GM18505 (cell line): ENCODE results near the gene PRKCD.
A peak's percentile ranks its signal among the peaks of the same experiment; 100 is the strongest.

Experiments used
- ATAC-seq: cut with Tn5 transposase; IDR thresholded peaks from one replicate; pipeline ENCODE4 v1.9.1; 2021; ENCODE audit not compliant: unreplicated experiment
- POLR2A ChIP-seq: IDR thresholded peaks from 4 replicates; pipeline ENCODE4 v1.6.1; 2011; ENCODE audit warnings: borderline replicate concordance; ENCODE audit not compliant: insufficient read depth, insufficient read length; ENCODE audit errors: extremely low read depth

The PRKCD gene

DNA sequence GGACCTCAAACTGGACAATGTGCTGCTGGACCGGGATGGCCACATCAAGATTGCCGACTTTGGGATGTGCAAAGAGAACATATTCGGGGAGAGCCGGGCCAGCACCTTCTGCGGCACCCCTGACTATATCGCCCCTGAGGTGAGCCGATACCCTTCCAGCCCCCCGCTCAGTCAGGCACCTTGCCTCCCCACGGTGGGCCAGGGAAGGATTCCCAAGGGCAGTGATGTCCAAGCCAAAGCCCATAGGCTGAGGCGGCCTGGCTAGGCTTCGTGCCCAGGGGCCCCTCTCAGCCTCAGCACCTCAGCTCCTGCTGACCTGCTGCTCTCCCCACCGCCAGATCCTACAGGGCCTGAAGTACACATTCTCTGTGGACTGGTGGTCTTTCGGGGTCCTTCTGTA is 27.7 kb downstream of the PRKCD start:
- no peak for TF ChIP-seq POLR2A
- no peak for ATAC-seq

DNA sequence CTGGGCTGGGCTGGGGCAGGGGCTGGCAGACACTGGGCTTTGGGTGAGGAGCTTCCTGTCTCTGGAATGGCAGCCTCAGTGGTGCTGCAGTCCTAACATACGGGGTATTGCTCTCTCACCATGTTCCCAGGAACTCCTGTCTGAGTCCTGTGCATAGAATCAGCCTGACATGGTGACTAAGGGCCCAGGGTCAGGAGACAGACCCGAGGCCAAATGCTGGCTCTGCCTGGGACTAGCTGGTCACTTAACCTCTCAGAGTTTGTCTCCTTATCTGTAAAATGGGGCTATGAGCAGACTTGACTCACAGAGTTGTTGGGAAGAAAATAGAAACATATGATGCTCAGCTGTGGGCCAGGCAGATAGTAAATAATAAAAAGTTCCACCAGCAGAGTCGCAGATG is 28.3 kb downstream of the PRKCD start:
- ATAC-seq, result no peak
- no peak for TF ChIP-seq POLR2A

GRCh38 chr3:53190659-53191058 is 29.6 kb downstream of the PRKCD start:
- ATAC-seq, result no peak
- no peak for TF ChIP-seq POLR2A

GRCh38 chr3:53191836-53192480 is 30.9 kb downstream of the PRKCD start:
- TF ChIP-seq POLR2A, result peak; percentile 33
- no peak for ATAC-seq

GRCh38 chr3:53192608-53193007 is 31.6 kb downstream of the PRKCD start:
- no peak for TF ChIP-seq POLR2A
- ATAC-seq, result no peak

- no peak for ATAC-seq
- TF ChIP-seq POLR2A, result peak; percentile 21
These were observed 32.6 kb downstream of the PRKCD start for GRCh38 chr3:53193466-53194209.

- TF ChIP-seq POLR2A, result no peak
- no peak for ATAC-seq
These were observed 33.4 kb downstream of the PRKCD start for GRCh38 chr3:53194210-53195065.

GRCh38 chr3:53195066-53195450 is 34.0 kb downstream of the PRKCD start:
- TF ChIP-seq POLR2A, result no peak
- no peak for ATAC-seq

DNA sequence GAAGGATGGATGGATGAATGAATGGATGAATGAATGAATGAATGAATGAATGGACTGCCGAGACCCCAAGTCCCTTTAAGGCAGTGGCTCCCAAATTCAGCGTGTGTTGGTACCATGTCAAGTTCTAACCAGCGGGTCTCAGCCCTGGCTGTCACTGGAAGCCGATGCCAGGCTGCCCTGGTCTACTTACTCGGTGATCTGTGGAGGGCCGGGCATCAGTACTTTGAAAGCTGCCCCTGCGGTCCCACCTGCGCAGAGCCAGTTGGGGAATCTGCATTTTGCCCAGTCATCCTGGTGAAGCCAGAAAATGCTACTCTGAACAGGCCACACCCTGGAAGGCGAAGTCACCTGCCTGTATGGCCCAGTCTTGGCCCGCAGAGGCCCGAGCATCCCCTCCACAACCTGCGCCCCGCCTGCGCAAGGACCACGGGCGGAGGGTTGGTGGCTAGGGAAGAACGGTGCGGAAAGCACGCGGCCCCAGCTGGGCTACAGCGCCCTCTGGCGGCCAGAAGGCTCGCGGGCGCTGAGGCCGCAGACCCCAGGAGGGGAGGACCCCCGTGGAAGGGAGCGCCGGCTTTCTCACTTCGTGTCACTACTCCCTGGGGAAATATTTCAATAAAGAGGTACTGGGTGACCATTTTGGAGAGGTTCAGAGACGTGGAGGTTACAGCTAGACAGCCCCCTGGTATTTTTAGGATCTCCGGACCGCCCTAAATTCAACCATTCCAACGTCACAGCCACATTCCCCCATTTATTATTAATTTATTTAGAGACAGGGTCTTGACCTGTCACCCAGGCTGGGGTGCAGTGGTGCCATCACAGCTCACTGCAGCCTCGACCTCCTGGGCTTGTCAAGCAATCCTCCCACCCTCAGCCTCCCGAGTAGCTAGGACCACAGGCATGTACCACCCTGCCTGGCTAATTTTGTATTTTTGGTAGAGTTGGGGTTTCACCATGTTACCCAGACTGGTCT is 34.9 kb downstream of the PRKCD start:
- no peak for TF ChIP-seq POLR2A
- no peak for ATAC-seq

DNA sequence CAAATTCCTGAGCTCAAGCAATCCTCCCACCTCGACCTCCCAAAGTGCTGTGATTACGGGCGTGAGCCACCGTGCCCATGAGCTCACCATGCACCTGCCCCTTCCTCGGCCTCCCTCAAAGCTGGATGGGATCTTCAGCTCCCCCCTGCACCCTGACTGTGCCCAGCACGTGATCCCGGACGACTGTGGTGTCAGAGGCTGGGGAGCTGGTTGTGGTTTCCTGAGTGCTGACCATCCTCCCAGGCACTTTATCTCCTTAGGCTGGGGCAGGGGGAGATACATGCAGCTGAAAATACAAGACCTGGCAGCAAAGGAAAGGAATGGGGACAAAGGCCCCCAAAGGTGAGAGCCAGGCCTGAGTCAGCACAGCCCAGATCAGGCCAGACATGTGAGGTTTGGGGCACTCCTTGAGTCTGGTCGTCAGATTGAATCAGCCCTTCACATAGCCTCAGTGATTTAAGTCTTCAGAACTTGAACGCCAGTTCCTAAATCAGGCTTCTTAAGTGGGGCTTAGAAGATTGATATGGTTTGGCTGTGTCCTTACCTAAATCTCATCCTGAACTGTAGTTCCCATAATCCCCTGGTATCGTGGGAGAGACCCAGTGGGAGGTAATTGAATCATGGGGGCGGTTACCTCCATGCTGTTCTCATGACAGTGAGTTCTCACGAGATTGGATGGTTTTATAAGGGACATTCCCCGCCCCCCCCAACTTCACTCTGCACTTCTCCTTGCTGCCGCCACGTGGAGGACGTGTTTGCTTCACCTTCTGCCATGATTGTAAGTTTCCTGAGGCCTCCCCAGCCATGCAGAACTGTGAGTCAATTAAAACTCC is 35.8 kb downstream of the PRKCD start:
- TF ChIP-seq POLR2A, result peak; percentile 62

GRCh38 chr3:53198256-53198977 is 37.4 kb downstream of the PRKCD start:
- no peak for ATAC-seq
- no peak for TF ChIP-seq POLR2A

More for the DNA sequence above, 35.8 kb downstream of the PRKCD start:
- ATAC-seq, result no peak

- TF ChIP-seq POLR2A, result no peak
- no peak for ATAC-seq
These were observed 38.0 kb downstream of the PRKCD start for GRCh38 chr3:53198996-53199395.

DNA sequence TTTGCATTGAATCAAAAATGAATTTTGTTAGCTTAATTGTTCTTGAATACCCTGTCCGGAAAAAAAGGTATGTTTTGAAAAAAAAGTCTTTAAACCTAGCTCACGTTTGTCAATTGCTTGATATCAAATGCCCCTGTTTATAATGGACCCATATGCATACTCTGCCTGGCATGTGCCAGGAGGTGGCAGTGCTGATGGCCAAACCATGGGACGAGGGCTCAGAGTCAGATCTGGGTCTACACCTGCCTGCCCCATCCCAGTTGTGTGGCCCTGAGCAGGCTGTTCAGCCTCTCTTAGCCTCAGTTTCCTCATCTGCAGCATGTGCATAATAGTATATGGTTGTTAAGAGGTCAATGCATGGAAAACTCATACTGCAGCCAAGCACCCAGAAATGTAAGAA is 38.8 kb downstream of the PRKCD start:
- TF ChIP-seq POLR2A, result no peak
- no peak for ATAC-seq
